Trophoblast cell (in vitro differentiated cells and primary cell): Measurements from ENCODE around the gene COL4A6.

ENCODE experiments used
- DNase-seq, 2 donors: peaks; one replicate each; pipeline ENCODE4 v3.0.0-alpha.2; 2016
- H2AFZ ChIP-seq: 2 replicates; pipeline ENCODE4 v1.6.1; 2013; ENCODE audit warnings: low read length, moderate library complexity, mild to moderate bottlenecking; ENCODE audit not compliant: insufficient read depth, poor library complexity
- H2AK5ac ChIP-seq: 2 replicates; pipeline ENCODE4 v1.6.1; 2013; ENCODE audit warnings: mild to moderate bottlenecking, low read length
- H2BK120ac ChIP-seq: 2 replicates; pipeline ENCODE4 v1.6.1; 2013; ENCODE audit warnings: low read length, mild to moderate bottlenecking, moderate library complexity; ENCODE audit not compliant: insufficient read depth, poor library complexity
- H2BK12ac ChIP-seq: 2 replicates; pipeline ENCODE4 v1.6.1; 2013; ENCODE audit warnings: mild to moderate bottlenecking, low read length, moderate library complexity
- H2BK5ac ChIP-seq: 2 replicates; pipeline ENCODE4 v1.6.1; 2013; ENCODE audit warnings: low read length, low read depth, moderate library complexity, mild to moderate bottlenecking; ENCODE audit not compliant: poor library complexity
- H3K14ac ChIP-seq: 2 replicates; pipeline ENCODE4 v1.6.1; 2013; ENCODE audit warnings: mild to moderate bottlenecking, low read length
- H3K18ac ChIP-seq: 2 replicates; pipeline ENCODE4 v1.6.1; 2013; ENCODE audit warnings: mild to moderate bottlenecking, low read length
- H3K23ac ChIP-seq: 2 replicates; pipeline ENCODE4 v1.6.1; 2013; ENCODE audit warnings: low read length
- H3K27ac ChIP-seq: 2 replicates; pipeline ENCODE4 v1.5.1; 2013; ENCODE audit warnings: low read depth, mild to moderate bottlenecking, inconsistent platforms, low read length, moderate library complexity
- H3K27me3 ChIP-seq: 2 replicates; pipeline ENCODE4 v1.6.1; 2013; ENCODE audit warnings: inconsistent platforms, mild to moderate bottlenecking, low read length, moderate library complexity; ENCODE audit not compliant: insufficient read depth
- H3K36me3 ChIP-seq, 2 experiments: 1 replicate in 1 of 2; 2 replicates in 1 of 2; pipeline ENCODE4 v1.6.1; 2013; ENCODE audit warnings: low read length in 2 of 2, mild to moderate bottlenecking in 2 of 2, moderate library complexity in 1 of 2; ENCODE audit not compliant: insufficient read depth in 2 of 2, control insufficient read depth in 1 of 2
- H3K4ac ChIP-seq: 2 replicates; pipeline ENCODE4 v1.6.1; 2013; ENCODE audit warnings: low read depth, mild to moderate bottlenecking, low read length, moderate library complexity
- H3K4me1 ChIP-seq, 2 experiments: 1 replicate in 1 of 2; 2 replicates in 1 of 2; pipeline ENCODE4 v1.6.1; 2013; ENCODE audit warnings: low read length in 2 of 2, mild to moderate bottlenecking in 2 of 2, moderate library complexity in 1 of 2; ENCODE audit not compliant: insufficient read depth in 2 of 2, control insufficient read depth in 1 of 2
- H3K4me2 ChIP-seq: 2 replicates; pipeline ENCODE4 v1.6.1; 2013; ENCODE audit warnings: inconsistent platforms, mild to moderate bottlenecking, low read length, moderate library complexity
- H3K4me3 ChIP-seq: 2 replicates; pipeline ENCODE4 v1.5.1; 2013; ENCODE audit warnings: mild to moderate bottlenecking, low read depth, low read length, inconsistent platforms
- H3K79me1 ChIP-seq: one replicate; pipeline ENCODE4 v1.6.1; 2013; ENCODE audit warnings: low read length
- H3K79me2 ChIP-seq: 2 replicates; pipeline ENCODE4 v1.6.1; 2013; ENCODE audit warnings: low read length, mild to moderate bottlenecking; ENCODE audit not compliant: control insufficient read depth, insufficient read depth, poor library complexity
- H3K9ac ChIP-seq: 2 replicates; pipeline ENCODE4 v1.6.1; 2013; ENCODE audit warnings: mild to moderate bottlenecking, low read length
- H3K9me3 ChIP-seq: 2 replicates; pipeline ENCODE4 v1.6.1; 2013; ENCODE audit warnings: low read depth, mild to moderate bottlenecking, control low read depth, inconsistent platforms, low read length; ENCODE audit not compliant: insufficient read depth
- H4K12ac ChIP-seq: 2 replicates; pipeline ENCODE4 v1.6.1; 2013; ENCODE audit warnings: low read depth, mild to moderate bottlenecking, low read length, moderate library complexity
- H4K8ac ChIP-seq: 2 replicates; pipeline ENCODE4 v1.6.1; 2013; ENCODE audit warnings: low read depth, mild to moderate bottlenecking, low read length, moderate library complexity
- H4K91ac ChIP-seq: one replicate; pipeline ENCODE4 v1.6.1; 2013; ENCODE audit warnings: low read depth, mild to moderate bottlenecking, low read length, moderate library complexity
- WGBS: extraction: QIAGEN DNeasy Blood & Tissue Kit; methylation state at CpG from one replicate; pipeline ENCODE4 v1.1.7; 2013; ENCODE audit warnings: missing lambda C conversion rate; ENCODE audit not compliant: insufficient read length, insufficient coverage; ENCODE audit errors: extremely low coverage; 5-methylcytosine and 5-hydroxymethylcytosine counted together

Gene COL4A6

DNA sequence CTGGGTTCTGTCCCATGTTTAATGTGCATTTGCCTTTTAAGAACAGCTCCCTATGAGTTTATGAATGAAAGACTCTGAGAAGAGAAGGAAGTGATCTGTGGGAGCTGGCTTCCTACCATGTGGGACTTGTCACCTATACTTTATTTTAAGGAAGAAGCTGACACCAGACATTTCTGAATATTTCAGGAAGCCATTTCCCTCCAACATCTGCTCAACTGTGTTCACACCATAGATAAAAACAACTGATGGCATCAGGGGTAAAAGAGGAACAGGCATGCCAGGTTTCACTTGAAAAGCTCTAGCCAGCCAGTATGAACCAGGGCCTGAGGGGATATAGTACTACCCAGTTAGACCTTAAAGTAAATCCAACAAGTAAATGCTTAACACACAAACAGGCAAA lies 116.0 kb downstream of the COL4A6 start:
- Histone ChIP-seq H3K4ac (no peak overlapping the region), H3K27me3 (no peaks in the 10 kb centered on the region), H3K4me2 (no peak overlapping the region), H3K79me2 (no peaks in the 10 kb centered on the region), H3K18ac (no peak overlapping the region), H2BK5ac (no peak overlapping the region), H4K12ac (no peak overlapping the region), H2BK12ac (no peak overlapping the region), H3K36me3 (no peaks in the 10 kb centered on the region), H4K8ac (no peak overlapping the region), H3K9ac (no peak overlapping the region), H2AK5ac (no peak overlapping the region), H3K4me1 (no peaks in the 10 kb centered on the region), H3K9me3 (no peaks in the 10 kb centered on the region), H3K14ac (no peak overlapping the region), H2BK120ac (no peak overlapping the region), H3K4me3 (no peak overlapping the region), H3K23ac (no peak overlapping the region), H4K91ac (no peak overlapping the region), H3K79me1 (no peaks in the 10 kb centered on the region), H2AFZ (no peak overlapping the region), H3K27ac (no peak overlapping the region)
- no peak for DNase-seq

DNA sequence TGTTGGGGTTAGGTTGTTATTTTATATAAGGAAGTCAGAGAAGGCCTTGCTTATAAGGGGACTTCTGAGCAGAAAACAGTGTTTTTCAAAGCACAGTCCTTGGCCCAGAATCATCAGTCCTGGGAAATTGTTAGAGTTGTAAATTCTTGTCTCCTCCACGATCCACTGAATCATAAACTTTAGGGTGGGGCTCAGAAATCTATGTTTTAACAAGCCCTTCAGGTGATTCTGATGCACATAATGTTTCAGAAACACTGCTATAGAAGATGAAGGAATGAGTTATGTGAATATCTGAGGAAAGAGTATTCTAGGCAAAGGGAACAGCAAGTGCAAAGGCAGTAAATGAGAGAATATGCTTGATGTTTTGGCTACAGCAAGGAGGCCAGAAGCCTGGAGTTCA lies 121.8 kb downstream of the COL4A6 start:
- H3K27me3 ChIP-seq = no peaks in the 10 kb centered on the region
- H3K27ac ChIP-seq = no peak overlapping the region
- H3K9me3 ChIP-seq = no peaks in the 10 kb centered on the region
- H2BK120ac ChIP-seq = no peak overlapping the region
- no peak overlapping the region for H4K8ac ChIP-seq
- H4K91ac ChIP-seq = no peak overlapping the region
- no peak overlapping the region for H2AK5ac ChIP-seq
- H3K18ac ChIP-seq = no peak overlapping the region
- no peaks in the 10 kb centered on the region for H3K79me1 ChIP-seq
- H3K36me3 ChIP-seq = no peaks in the 10 kb centered on the region
- H3K4me1 ChIP-seq = peaks cover 0 to 2% of the 10 kb centered on the region in 2 experiments
- no peak overlapping the region for H3K9ac ChIP-seq
- no peak overlapping the region for H3K23ac ChIP-seq
- no peak overlapping the region for H3K4ac ChIP-seq
- DNase-seq = no peak
- H2BK12ac ChIP-seq = no peak overlapping the region
- H2AFZ ChIP-seq = no peak overlapping the region
- no peak overlapping the region for H3K14ac ChIP-seq
- no peak overlapping the region for H3K4me3 ChIP-seq
- WGBS = no CpG with 5 or more reads among the region's 1 CpG
- no peak overlapping the region for H4K12ac ChIP-seq
- H3K79me2 ChIP-seq = no peaks in the 10 kb centered on the region
- H2BK5ac ChIP-seq = no peak overlapping the region
- H3K4me2 ChIP-seq = no peak overlapping the region

DNA sequence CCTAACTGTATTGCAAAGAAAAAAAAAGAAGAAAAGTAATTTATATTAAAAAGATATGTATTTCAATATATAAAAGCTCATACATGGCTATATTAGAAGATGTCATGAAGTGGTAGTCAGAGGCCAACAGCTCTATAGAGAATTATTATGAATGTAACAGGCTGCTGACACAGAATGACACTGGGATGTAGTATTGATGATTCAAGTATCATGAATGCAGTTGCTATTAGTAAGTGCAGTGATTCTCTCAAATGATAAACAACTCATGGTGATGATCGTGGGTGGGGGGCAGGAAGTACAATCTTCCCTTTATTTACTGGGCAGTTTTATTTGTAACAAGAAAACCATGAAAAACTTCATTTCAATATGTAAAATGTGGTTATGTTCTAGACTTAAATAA lies 124.6 kb downstream of the COL4A6 start:
- WGBS = no CpG with 5 or more reads among the region's 1 CpG
- Histone ChIP-seq H3K23ac (no peak overlapping the region), H3K4me1 (peaks cover 0 to 2% of the 10 kb centered on the region in 2 experiments), H3K79me1 (no peaks in the 10 kb centered on the region), H2BK12ac (no peak overlapping the region), H3K4me2 (no peak overlapping the region), H3K4me3 (no peak overlapping the region), H2AK5ac (no peak overlapping the region), H2BK5ac (no peak overlapping the region), H3K9ac (no peak overlapping the region), H4K8ac (no peak overlapping the region), H3K9me3 (no peaks in the 10 kb centered on the region), H3K27me3 (no peaks in the 10 kb centered on the region), H2AFZ (no peak overlapping the region), H3K18ac (no peak overlapping the region), H3K4ac (no peak overlapping the region), H4K91ac (no peak overlapping the region), H3K27ac (no peak overlapping the region), H4K12ac (no peak overlapping the region), H3K36me3 (no peaks in the 10 kb centered on the region), H2BK120ac (no peak overlapping the region), H3K14ac (no peak overlapping the region), H3K79me2 (no peaks in the 10 kb centered on the region)
- no peak for DNase-seq

DNA sequence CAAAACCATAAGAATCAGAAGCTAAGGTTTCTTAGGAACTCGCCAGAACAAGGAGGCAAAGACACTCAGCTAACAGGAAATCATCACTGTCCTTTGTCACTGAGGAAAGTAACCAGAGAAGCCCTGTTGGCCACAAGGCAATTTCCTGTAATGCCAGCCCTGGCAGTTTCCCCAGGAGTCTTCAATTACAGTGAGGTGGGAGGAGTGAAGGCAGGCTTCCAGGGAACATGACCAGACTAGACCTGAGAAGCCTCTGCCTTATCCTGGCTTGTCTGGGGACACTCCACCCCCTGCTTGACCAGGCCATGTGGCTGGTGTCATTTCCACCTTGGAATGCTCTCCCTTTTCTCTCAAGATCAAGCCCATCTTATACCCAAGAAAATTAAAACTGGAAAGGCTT lies 125.3 kb downstream of the COL4A6 start:
- Histone ChIP-seq H3K4me1 (peaks cover 0 to 2% of the 10 kb centered on the region in 2 experiments), H3K36me3 (no peaks in the 10 kb centered on the region), H2BK12ac (no peak overlapping the region), H2AK5ac (no peak overlapping the region), H3K79me1 (peaks cover 1% of the 10 kb centered on the region), H3K27ac (peak overlapping the region; percentile 69), H3K14ac (no peak overlapping the region), H3K18ac (no peak overlapping the region), H3K27me3 (no peaks in the 10 kb centered on the region), H3K4me3 (no peak overlapping the region), H3K4me2 (no peak overlapping the region), H3K9me3 (no peaks in the 10 kb centered on the region), H4K91ac (peak overlapping the region; percentile 2), H2BK5ac (no peak overlapping the region), H4K8ac (no peak overlapping the region), H3K9ac (no peak overlapping the region), H3K23ac (no peak overlapping the region), H3K79me2 (no peaks in the 10 kb centered on the region), H4K12ac (no peak overlapping the region), H2BK120ac (no peak overlapping the region), H2AFZ (no peak overlapping the region), H3K4ac (no peak overlapping the region)
- DNase-seq = no peak
- no CpG with 5 or more reads among the region's 1 CpG for WGBS
